HG03060 (cell line): Measurements from ENCODE around the gene CLIC6.
A peak's percentile ranks its signal among the peaks of the same experiment; 100 is the strongest.
"Not testable (repeated sequence)": the region's sequence is repeated elsewhere in the genome, so short reads cannot be mapped to it uniquely, and the experiment has no call there.

Experiments
- ATAC-seq: cut with Tn5 transposase; IDR thresholded peaks from one replicate; pipeline ENCODE4 v1.9.1; 2021; ENCODE audit warnings: low read depth, moderate number of reproducible peaks; ENCODE audit not compliant: unreplicated experiment

The CLIC6 gene

DNA sequence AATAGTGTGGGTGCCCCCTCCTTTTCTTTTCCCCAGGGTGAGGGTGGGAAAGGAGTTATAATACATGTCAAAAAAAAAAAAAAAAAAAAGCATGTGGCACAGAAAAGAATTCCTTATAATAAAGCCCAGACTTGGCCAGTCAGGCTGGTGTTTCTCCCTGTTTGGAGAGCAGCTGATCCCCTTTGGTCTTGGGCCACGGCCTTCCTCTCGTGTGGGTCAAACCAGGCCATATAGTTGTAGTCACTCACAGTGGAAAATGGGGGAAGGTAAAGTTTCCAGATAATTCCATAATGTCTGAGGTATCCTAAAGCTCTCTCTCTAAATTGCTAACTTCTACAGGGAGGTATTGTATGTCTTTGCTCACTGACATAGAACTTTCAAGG lies 22.0 kb downstream of the CLIC6 start:
- ATAC-seq, result no peak

- ATAC-seq, result no peak
These were observed 22.7 kb downstream of the CLIC6 start for GRCh38 chr21:34691390-34692032.

DNA sequence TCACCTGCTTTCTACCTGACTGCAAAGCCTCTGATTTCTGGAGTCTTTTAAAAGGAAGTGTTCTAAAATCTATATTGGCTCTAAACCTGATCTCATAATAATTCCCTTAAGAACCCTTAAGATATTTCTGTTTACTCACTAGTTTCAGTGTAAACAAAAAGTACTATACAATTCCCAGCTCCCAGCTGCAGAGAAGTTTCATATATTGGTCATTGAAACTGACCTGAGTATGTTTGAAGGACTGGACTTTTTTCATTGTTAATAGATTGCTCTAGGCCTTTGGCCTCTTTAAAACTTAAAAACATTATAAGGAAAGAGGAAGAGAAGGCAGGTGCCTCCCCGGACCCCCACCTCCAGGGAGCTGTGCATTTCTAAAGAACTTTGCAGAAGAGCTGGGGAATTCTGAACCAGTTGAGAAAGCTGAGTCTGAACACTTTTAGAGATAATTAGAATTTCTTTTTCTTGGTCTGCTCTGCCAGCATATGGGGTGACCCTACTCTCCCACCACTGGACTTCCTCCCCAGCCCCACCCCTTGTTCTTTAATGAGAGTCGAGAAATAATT lies 23.7 kb downstream of the CLIC6 start:
- ATAC-seq, result no peak

DNA sequence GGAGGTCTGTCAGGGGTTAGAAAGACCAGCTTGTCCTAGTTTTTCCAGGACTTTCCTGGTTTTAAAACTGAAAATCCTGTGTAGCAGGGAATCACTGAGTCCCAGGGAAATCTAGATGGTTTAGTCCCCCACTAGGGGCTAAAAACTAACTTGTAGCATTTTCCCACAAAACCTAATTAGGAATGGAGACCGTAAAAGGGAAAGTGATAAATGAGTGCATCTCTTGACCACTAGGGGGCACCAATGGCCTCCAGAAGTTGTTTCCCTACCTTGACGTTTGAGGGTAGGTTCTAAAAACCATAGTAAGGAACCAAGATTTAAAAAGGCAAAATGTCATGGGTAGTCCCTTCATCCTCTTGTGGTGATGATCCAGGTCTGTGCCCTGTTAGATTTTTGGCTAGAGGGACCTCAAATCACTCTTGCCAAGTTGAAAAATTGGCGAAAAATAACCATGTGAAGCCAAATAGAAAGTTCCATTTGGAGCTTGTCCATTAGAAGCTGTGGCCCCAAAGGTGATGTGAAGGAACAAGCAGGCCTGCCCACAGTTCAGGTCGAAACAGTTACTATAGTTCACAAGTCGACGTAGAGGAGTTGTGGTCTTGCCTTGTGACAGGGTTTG lies 24.5 kb downstream of the CLIC6 start:
- no peak for ATAC-seq

- ATAC-seq, result no peak
These were observed 26.6 kb downstream of the CLIC6 start for GRCh38 chr21:34695434-34695833.

DNA sequence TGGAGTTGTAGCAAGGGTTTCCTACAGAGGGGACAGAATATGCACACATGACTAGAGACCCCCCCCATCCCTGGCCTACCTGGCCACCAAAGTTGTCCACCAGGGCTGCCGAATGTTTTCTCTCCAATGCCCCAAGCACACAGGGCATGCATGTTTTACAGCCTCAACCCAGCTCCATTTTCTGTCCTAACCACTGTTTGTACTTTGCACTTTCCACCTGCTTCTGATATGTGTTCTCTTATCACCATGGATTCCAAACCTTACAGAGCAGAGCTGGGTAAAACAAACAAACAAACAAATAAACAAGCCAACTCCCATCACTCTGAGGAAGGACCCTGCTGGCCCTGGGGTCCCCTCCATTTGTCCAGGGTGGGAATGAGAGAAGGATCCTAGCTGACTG lies 27.3 kb downstream of the CLIC6 start:
- ATAC-seq, result no peak

DNA sequence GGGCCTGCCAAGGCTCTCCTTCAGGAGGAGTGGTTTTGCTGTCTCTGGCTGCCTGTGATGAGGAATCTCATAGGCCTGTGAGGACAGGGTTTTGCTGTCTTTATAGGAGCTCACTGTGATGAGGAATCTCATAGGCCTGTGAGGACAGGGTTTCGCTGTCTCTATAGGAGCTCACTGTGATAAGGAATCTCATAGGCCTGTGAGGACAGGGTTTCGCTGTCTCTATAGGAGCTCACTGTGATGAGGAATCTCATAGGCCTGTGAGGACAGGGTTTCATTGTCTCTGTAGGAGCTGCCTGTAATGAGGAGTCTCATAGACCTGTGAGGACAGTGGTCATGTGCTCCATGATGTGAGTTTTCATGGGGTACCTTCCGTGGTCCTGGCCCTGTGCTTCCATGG lies 29.0 kb downstream of the CLIC6 start:
- ATAC-seq, result no peak

DNA sequence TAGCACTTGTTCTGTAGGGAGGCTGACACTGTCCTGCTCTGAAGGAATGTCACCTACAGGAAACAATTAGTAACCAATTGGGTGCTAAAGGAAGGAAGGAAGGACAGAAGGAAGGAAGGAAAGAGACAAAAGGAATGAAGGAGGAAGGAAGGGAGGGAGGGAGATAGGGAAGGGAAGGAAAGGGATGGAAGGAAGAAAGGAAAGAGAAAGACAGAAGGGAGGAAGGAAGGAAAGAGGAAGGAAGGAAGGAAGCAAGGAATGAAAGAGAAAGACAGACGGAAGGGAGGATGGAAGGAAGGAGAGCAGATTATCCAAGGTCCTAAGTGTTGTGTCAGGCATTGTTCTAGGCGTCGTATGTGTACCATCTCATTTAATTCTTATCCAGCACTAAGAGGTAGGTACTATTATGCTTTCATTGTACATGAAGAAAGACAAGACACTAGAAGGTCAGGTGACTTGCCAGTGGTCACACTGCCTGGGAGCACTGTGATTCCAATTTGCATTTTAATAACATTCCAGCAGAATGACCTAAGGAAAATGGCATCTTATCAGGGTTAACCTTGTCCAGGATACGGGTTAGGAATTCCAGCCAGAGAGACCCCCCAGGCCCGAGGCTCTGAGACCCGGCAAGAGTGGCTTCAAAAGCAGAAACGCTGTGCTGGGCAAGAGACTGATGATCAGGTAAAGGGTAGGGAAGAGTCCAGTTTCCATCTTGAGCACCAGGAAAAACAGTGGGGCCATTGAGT lies 29.6 kb downstream of the CLIC6 start:
- ATAC-seq, result no peak

GRCh38 chr21:34700605-34701004 lies 31.8 kb downstream of the CLIC6 start:
- ATAC-seq, result no peak

DNA sequence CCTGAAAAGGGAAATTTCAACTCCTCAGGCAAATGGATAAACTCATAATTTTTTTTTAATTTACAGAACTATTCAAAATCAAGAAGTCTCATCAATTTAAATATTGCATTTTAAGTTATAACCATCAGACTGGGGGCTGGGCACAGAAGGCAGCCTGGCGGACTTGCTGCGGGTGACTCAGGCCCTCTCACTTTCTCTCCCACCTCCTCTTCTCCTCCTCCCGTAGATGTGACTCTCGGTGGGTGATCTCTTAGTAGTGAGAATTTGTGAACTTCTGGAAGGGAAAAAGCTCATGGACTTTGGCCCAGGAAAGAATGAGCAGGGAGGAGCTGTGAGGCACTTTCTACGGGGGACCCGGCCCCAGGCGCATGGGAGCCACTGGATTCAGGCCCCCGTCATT lies 32.9 kb downstream of the CLIC6 start:
- no peak for ATAC-seq

DNA sequence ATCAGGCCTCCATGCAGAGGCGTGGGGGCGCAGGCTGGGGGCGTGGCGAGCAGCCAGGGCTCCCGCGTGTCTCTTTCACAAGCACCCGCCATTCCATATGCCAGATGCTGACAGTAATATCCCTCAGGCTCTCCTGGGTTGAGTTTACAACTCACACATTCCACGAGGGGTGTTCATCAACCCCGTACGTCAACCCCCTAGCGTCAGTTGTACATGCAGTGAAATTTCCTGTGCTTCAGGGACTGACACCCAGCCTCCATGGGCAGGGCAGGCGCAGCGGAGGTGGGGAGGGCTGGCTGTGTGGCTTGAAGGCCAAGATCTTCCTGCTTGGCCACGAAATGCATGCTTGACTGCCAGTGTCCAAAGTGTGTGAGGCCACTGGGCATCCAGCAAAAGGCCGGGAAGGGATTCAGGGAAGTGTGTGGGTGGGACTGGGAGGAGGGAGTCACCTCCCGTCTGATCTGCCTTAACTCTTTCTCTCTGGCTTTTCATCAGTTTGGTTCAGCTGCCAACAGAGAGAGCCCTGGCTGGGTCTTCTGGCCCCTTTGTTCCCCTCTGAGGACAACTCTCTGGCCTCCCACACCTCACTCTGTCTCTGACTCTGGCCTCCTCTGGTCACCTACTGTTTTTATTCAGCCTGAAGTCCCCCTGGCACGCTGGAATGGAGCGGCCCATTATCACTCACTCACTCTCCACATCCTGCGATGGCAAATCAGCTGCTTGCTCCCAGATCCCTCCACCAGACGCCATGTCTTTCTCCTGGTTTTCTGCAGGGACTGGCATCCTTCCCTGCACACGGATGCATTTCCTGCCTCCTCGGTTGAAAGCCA lies 33.8 kb downstream of the CLIC6 start:
- no peak for ATAC-seq

DNA sequence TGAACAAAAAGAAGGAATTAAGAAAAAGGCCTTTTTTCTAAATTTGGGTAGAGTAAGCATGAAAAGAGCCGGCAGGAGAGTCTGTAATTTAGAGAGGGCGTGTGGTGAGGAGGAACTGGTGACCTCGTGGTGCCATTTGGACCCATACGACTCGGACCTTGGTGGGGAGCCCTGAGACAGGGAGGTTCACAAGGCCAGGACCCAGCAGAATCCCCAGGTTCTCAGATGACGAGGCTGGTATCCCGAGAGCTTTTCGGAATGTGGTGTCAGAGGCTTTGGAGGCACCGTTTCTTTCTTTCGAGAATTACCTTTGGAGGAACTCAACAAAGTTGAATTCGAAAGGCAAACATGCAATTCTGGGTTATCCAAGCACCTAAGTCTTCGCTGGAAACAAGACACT lies 34.8 kb downstream of the CLIC6 start:
- ATAC-seq, result no peak

DNA sequence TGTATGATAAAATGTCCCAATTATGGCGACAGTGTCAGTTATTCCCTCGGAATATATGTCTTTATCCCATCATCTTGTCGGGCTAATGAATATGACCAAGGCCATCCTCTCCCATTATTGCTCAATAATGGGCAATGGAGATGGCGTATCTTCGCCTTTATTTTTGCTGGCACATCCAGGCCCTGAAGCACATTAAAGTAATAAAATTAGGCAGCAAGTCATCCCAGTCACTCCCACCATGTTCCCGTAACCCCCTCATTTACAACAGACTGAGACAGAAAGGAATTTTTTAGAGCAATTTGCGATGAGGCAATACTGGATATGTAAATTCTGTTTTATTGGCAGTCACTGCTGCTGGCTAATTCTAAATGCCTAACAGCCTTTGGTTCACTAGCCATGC lies 35.3 kb downstream of the CLIC6 start:
- no peak for ATAC-seq

- no peak for ATAC-seq
These were observed 36.2 kb downstream of the CLIC6 start for GRCh38 chr21:34705011-34705410.

DNA sequence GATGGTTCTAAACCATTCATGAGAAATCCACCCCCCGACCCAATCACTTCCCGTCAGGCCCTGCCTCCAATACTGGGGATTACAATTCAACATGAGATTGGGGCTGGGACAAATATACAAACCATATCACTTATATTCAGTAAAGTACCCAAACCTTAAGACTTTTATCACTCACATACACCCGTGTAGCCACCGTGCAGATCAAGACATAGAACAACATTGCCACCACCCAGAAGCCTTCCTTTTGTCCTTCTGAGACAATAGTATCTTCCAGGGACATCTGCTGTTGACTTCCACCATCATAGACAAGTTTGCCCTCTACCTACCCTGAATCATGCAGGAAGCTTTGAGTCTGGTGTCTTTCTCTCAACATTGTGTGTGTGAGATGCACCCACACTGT lies 37.5 kb downstream of the CLIC6 start:
- no peak for ATAC-seq

GRCh38 chr21:34707876-34708325 lies 39.1 kb downstream of the CLIC6 start:
- ATAC-seq, result peak; percentile 80

- ATAC-seq, result no peak
These were observed 44.8 kb downstream of the CLIC6 start for GRCh38 chr21:34713621-34714020.

GRCh38 chr21:34715518-34715917 lies 46.7 kb downstream of the CLIC6 start:
- peak; percentile 49 for ATAC-seq

- ATAC-seq, result no peak
These were observed 47.3 kb downstream of the CLIC6 start for GRCh38 chr21:34715985-34716596.

DNA sequence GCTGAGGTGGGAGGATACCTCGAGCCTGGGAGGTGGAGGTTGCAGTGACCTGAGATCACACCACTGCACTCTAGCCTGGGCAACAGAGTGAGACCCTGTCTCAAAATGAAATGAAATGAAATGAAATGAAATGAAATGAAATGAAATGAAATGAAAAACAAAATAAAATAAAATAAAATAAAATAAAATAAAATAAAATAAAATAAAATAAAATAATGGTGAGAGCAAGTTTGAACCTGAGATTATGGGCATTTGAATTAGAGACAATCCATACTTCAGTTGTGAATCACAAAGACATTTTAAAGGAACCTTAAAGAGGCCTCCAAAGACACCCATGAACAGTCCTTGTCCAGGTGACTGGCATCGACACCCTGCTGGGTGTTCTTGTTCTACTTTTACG lies 49.7 kb downstream of the CLIC6 start:
- ATAC-seq, result not testable (repeated sequence)
